ENCODE measurements around the gene GARIN5A. TPM values are rescaled to one million over a fixed set of nuclear protein-coding genes. Genes with fewer than 3 reads are reported as not detected.

The GARIN5A gene
- total RNA-seq, 1 donor from 2014 or later: 0.68 TPM

- H3K27me3 Mint-ChIP-seq: peaks cover 10% of the 10 kb centered on the region
- no peaks in the 10 kb centered on the region for H3K9me3 Mint-ChIP-seq
- H3K4me3 Mint-ChIP-seq: no peak overlapping the region
- peaks cover 17% of the 10 kb centered on the region for H3K4me1 Mint-ChIP-seq
- no peak for DNase-seq
- H3K27ac Mint-ChIP-seq: peak overlapping the region; percentile 27
- H3K36me3 Mint-ChIP-seq (ENCODE audit: low read depth): peaks cover 25% of the 10 kb centered on the region
- intact Hi-C loops (cut with micrococcal nuclease): no loop called here
These were observed 11.9 kb upstream of the GARIN5A start for GRCh38 chr19:50488389-50489194.

DNA sequence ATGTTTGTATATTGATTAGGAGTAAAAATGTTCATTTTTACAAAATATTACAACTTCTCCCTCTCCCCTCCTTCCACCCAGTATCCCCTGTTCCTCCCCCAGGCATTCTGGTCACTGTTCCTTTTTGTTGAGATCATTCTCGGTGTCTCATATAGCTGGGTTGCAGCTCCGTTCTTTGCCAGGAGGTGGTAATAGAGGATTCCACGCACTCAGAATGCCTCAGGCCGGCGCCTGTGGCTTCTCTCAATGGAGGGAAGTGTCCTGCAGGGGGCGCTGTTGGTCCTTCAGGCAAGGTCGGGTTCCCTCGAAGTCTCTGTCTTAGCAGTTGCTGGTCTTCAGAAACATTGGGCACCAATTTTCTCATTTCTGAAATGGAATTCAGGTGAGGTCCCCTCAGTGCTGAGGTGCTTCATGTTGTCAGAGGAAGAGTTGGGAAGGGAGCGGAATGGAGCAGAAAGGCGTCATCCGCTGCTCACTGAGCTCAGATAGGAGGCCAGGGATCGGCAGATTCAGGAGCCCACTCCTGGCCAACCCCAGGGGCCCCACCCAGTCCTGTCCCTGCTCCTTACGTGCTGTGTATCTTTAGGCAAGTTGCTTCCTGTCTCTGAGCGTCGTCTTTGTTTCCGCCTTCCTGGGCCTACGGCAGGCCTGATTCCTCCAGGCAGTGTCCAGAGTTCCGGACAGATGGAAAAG, 10.3 kb upstream of the GARIN5A start:
- Mint-ChIP-seq H3K4me1 (peaks cover 14% of the 10 kb centered on the region), H3K27ac (no peak overlapping the region), H3K9me3 (no peaks in the 10 kb centered on the region), H3K36me3 (ENCODE audit: low read depth) (peaks cover 35% of the 10 kb centered on the region), H3K4me3 (no peak overlapping the region), H3K27me3 (peaks cover 6% of the 10 kb centered on the region)
- peak; percentile 83 for DNase-seq
- intact Hi-C loops (cut with micrococcal nuclease): no loop called here

- Mint-ChIP-seq H3K9me3 (no peaks in the 10 kb centered on the region), H3K4me3 (no peak overlapping the region), H3K4me1 (peaks cover 6% of the 10 kb centered on the region), H3K36me3 (ENCODE audit: low read depth) (peaks cover 40% of the 10 kb centered on the region), H3K27ac (no peak overlapping the region), H3K27me3 (no peaks in the 10 kb centered on the region)
- DNase-seq: no peak
- intact Hi-C loops (cut with micrococcal nuclease): no loop called here
These were observed 8.8 kb upstream of the GARIN5A start for GRCh38 chr19:50485284-50485955.

DNA sequence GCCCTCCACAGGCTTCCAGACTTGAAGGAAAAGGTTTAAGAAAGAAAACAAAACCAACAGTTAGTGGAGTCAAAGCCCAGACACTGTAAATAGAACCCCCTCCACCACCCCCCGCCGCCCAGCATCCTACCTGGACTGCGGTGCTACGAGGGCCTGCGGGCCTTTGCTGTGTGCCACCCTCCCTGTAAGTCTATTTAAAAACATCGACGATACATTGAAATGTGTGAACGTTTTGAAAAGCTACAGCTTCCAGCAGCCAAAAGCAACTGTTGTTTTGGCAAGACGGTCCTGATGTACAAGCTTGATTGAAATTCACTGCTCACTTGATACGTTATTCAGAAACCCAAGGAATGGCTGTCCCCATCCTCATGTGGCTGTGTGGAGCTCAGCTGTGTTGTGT, 6.3 kb upstream of the GARIN5A start:
- Mint-ChIP-seq H3K4me3 (no peak overlapping the region), H3K27me3 (no peaks in the 10 kb centered on the region), H3K4me1 (peaks cover 8% of the 10 kb centered on the region), H3K27ac (no peak overlapping the region), H3K36me3 (ENCODE audit: low read depth) (peaks cover 52% of the 10 kb centered on the region), H3K9me3 (no peaks in the 10 kb centered on the region)
- intact Hi-C loops (cut with micrococcal nuclease): no loop called here
- no peak for DNase-seq

GRCh38 chr19:50482271-50482855, 5.7 kb upstream of the GARIN5A start:
- Mint-ChIP-seq H3K27me3 (no peaks in the 10 kb centered on the region), H3K9me3 (no peaks in the 10 kb centered on the region), H3K27ac (no peak overlapping the region), H3K4me1 (peaks cover 12% of the 10 kb centered on the region), H3K4me3 (no peak overlapping the region), H3K36me3 (ENCODE audit: low read depth) (peaks cover 57% of the 10 kb centered on the region)
- DNase-seq: no peak
- intact Hi-C loops (cut with micrococcal nuclease): no loop called here

DNA sequence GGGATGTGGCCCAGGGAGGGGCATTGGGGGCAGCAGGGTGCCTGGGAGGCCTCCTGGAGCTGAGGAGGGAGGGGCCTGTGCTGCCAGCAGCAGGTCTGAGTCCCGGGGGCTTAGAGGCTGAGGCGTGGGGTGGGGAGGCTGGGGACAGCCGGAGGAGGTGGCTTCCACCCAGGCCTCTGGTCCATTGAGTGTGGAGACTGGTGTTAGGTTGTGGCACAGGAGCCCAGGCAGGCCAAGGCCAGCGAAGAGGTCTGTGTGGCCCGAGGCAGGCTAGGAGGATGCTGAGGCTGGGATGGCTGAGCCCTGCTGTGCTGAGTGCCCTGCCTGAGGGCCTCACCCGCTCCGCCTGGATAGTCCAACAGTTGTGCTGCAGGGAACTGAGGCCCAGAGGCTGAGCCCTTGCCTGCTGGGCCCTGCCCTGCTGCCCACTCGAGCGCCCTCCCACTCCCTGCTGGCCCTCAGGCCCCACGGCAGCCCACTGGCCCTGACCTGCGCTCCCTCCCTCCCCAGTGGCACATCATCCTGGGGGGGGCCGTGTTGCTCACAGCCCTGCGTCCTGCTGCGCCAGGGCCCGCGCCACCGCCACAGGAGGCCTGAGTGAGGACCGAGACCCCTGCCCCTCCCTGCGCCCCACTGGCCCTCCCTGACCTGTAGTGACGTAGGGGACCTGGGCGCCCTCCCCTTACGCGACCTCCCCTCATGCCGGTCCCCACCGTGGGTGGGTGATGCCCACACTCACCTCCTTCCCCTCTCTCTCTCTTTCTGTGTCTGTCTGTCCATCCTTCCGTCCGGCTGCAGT, 4.9 kb upstream of the GARIN5A start:
- no peak overlapping the region for H3K4me3 Mint-ChIP-seq
- H3K27ac Mint-ChIP-seq: no peak overlapping the region
- peaks cover 17% of the 10 kb centered on the region for H3K4me1 Mint-ChIP-seq
- intact Hi-C loops (cut with micrococcal nuclease): no loop called here
- no peaks in the 10 kb centered on the region for H3K9me3 Mint-ChIP-seq
- H3K27me3 Mint-ChIP-seq: no peaks in the 10 kb centered on the region
- no peak for DNase-seq
- H3K36me3 Mint-ChIP-seq (ENCODE audit: low read depth): peaks cover 58% of the 10 kb centered on the region

GRCh38 chr19:50480281-50481111, 3.8 kb upstream of the GARIN5A start:
- Mint-ChIP-seq H3K27ac (no peak overlapping the region), H3K9me3 (no peaks in the 10 kb centered on the region), H3K27me3 (no peaks in the 10 kb centered on the region), H3K36me3 (ENCODE audit: low read depth) (peaks cover 53% of the 10 kb centered on the region), H3K4me3 (no peak overlapping the region), H3K4me1 (peaks cover 20% of the 10 kb centered on the region)
- DNase-seq: no peak
- intact Hi-C loops (cut with micrococcal nuclease): no loop called here

GRCh38 chr19:50479761-50480251, 3.2 kb upstream of the GARIN5A start:
- H3K27ac Mint-ChIP-seq: no peak overlapping the region
- DNase-seq: no peak
- peaks cover 46% of the 10 kb centered on the region for H3K36me3 Mint-ChIP-seq (ENCODE audit: low read depth)
- peaks cover 22% of the 10 kb centered on the region for H3K4me1 Mint-ChIP-seq
- no peaks in the 10 kb centered on the region for H3K9me3 Mint-ChIP-seq
- no peaks in the 10 kb centered on the region for H3K27me3 Mint-ChIP-seq
- intact Hi-C loops (cut with micrococcal nuclease): no loop called here
- H3K4me3 Mint-ChIP-seq: no peak overlapping the region

DNA sequence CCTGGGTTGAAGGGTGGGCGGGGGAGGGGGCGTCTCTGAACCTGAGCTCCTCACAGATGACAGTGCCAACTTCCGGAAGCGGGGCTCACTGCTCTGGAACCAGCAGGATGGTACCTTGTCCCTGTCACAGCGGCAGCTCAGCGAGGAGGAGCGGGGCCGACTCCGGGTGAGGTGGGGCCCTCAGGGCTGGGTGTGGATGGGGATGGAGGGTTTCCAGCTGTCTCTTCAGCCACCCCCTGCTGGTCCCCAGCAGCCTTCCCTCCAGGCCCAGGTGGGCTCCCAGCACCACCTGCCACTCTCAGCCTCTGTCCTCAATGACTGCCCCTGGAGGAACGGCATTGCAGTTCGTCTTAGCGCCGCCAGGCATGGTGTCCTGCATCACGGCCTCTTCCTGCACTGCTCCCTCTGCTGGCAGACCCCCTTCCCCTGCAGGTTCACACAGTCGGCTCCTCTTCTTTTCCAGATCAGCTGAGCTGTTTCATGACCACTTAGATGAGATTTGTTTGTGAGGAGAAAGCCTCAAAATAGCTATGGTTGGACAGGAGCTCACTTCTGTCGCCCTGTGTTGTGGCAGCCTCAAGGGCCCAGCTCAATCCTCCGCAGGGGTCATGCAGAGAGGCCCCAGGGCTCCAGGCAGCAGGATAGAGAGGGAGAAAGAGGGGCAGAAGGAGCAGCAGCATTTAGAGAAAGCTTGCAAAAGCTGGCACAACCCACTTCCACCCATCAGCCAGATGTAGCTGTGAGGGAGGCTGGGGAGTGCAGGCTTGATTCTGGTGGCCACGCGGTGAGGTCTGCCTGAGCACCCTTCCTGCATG, 2.5 kb upstream of the GARIN5A start:
- Mint-ChIP-seq H3K27me3 (no peaks in the 10 kb centered on the region), H3K4me3 (peak overlapping the region; percentile 26), H3K27ac (no peak overlapping the region), H3K9me3 (no peaks in the 10 kb centered on the region), H3K36me3 (ENCODE audit: low read depth) (peaks cover 43% of the 10 kb centered on the region), H3K4me1 (peaks cover 22% of the 10 kb centered on the region)
- peak; percentile 68 for DNase-seq
- intact Hi-C loops (cut with micrococcal nuclease): no loop called here

DNA sequence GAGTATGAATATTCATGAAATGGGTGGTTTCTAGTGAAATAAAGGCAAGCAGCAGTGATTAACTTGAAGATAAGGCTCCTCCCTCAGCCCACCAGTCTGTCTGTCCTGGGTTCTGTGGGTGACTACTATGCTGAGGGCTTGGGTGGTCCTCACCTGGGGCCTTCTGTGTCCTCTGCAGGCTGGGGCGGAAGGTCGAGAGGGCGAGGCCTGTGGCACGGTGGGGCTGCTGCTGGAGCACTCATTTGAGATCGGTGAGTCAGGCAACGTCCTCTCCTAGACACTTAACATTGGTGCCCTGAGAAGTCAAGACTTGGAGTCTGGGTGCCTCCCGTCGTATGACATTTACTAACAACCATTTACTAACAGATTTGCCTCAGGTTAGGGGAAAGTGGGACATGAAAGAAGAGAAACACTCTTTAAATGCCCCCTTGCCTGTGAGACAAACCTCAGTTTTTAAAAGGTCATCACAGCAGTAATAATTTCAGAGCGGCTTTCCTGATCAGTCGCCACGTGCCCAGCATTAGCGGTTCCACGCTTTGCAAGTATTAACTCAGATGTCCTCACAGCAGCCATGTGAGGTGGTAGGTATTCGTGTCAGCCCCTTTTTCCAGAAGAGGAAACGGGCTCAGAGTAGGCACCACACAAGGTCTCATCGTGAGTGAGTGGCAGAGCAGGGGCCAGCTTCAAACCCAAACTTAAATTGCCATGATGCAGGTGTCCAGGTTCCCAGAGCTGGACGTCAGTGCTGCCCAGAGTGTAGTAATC, 1.3 kb upstream of the GARIN5A start:
- Mint-ChIP-seq H3K27ac (peak overlapping the region; percentile 49), H3K36me3 (ENCODE audit: low read depth) (peaks cover 37% of the 10 kb centered on the region), H3K9me3 (no peaks in the 10 kb centered on the region), H3K4me1 (peaks cover 21% of the 10 kb centered on the region), H3K27me3 (no peaks in the 10 kb centered on the region), H3K4me3 (peak overlapping the region; percentile 100)
- intact Hi-C loops (cut with micrococcal nuclease): no loop called here
- DNase-seq: no peak

DNA sequence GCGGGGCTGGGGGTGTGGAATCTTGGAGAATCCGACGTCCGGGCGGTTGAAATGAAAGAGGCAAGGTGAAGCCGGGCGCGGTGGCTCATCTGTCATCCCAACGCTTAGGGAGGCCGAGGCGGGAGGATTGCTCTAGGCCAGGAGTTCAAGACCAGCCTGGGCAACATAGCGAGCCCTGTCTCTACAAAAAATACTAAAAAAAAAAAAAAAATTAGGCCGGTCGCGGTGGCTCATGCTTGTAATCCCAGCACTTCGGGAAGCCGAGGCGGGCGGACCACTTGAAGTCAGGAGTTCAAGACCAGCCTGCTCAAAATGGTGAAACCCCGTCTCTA, 225 bp upstream of the GARIN5A start:
- H3K9me3 Mint-ChIP-seq: no peaks in the 10 kb centered on the region
- intact Hi-C loops (cut with micrococcal nuclease): loop anchor here (1.0 kb wide), 3 partner anchors 34 to 120 kb away; partner anchors contain the start of genes JOSD2 and NR1H2
- peak overlapping the region; percentile 100 for H3K4me3 Mint-ChIP-seq
- no peaks in the 10 kb centered on the region for H3K27me3 Mint-ChIP-seq
- DNase-seq: peak; percentile 57
- H3K4me1 Mint-ChIP-seq: peaks cover 21% of the 10 kb centered on the region
- H3K27ac Mint-ChIP-seq: peak overlapping the region; percentile 93
- peaks cover 32% of the 10 kb centered on the region for H3K36me3 Mint-ChIP-seq (ENCODE audit: low read depth)
